ENCODE data around the gene PRRC2B. TPM values are rescaled to one million over a fixed set of nuclear protein-coding genes. Genes with fewer than 3 reads are reported as not detected.
"Not testable (repeated sequence)": the region's sequence is repeated elsewhere in the genome, so short reads cannot be mapped to it uniquely, and the experiment has no call there.

The PRRC2B gene
- total and polyA plus RNA-seq, 11 donors: 59.9 to 193 (median 118) TPM

GRCh38 chr9:131348631-131349521 lies 45.0 kb upstream of the PRRC2B start:
- no peak overlapping the region for H3K4me3 ChIP-seq
- peaks cover 0 to 16% (median 8%) of the 10 kb centered on the region in 12 donors for H3K4me1 ChIP-seq
- ATAC-seq (no peak), DNase-seq (no peak)
- no peaks in the 10 kb centered on the region for H3K27me3 ChIP-seq
- no peaks in the 10 kb centered on the region for H3K36me3 ChIP-seq
- intact Hi-C loops (cut with DNase I): loop anchor here in 4 of 10 donors (5.0 kb wide), 2 partner anchors 128 to 398 kb away; no protein-coding TSS in a partner anchor
- WGBS, 4 donors: 78 to 86% (median 83%) methylated on average over 10 of the region's 10 CpGs
- H3K27ac ChIP-seq: no peak overlapping the region
- no peaks in the 10 kb centered on the region for H3K9me3 ChIP-seq
- no peak for TF ChIP-seq POLR2A (IDR thresholded peaks at IDR 0.05)
- TF ChIP-seq CTCF (IDR thresholded peaks at IDR 0.05): no peak

GRCh38 chr9:131349522-131349880 lies 44.4 kb upstream of the PRRC2B start:
- peak overlapping the region in 7 of 12 donors; percentile 26 to 49 (median 34) for H3K4me3 ChIP-seq
- no peak for TF ChIP-seq CTCF (IDR thresholded peaks at IDR 0.05)

GRCh38 chr9:131349881-131350563 lies 43.9 kb upstream of the PRRC2B start:
- TF ChIP-seq CTCF (IDR thresholded peaks at IDR 0.05): peak; percentile 77 to 95 (median 88)
- no peak for TF ChIP-seq POLR2A (IDR thresholded peaks at IDR 0.05)
- DNase-seq (peak; percentile 87 to 96 (median 92)), ATAC-seq (peak; percentile 87 to 97 (median 96))
- Histone ChIP-seq H3K27ac (peak overlapping the region in 1 of 12 donors; percentile 3), H3K4me1 (peaks cover 0 to 16% (median 8%) of the 10 kb centered on the region in 12 donors), H3K9me3 (no peaks in the 10 kb centered on the region), H3K36me3 (no peaks in the 10 kb centered on the region), H3K4me3 (peak overlapping the region in 10 of 12 donors; percentile 8 to 49 (median 33)), H3K27me3 (no peaks in the 10 kb centered on the region)
- WGBS, 4 donors: 8 to 9% (median 9%) methylated on average over 26 to 27 of the region's 27 CpGs
- intact Hi-C loops (cut with DNase I): loop anchor here in 8 of 10 donors (2.0 to 10.0 kb wide), 6 partner anchors 75 to 397 kb away; partner anchors contain the start of gene RAPGEF1 (in 1 of the 8)

More at GRCh38 chr9:131349522-131349880, 44.4 kb upstream of the PRRC2B start:
- Histone ChIP-seq H3K4me1 (peaks cover 0 to 16% (median 8%) of the 10 kb centered on the region in 12 donors), H3K27me3 (no peaks in the 10 kb centered on the region), H3K27ac (no peak overlapping the region), H3K36me3 (no peaks in the 10 kb centered on the region), H3K9me3 (no peaks in the 10 kb centered on the region)
- 48 to 64% (median 55%) methylated on average over 5 of the region's 5 CpGs for WGBS, 4 donors
- DNase-seq (no peak), ATAC-seq (peak in 2 of 4 donors; percentile 8 to 17)
- intact Hi-C loops (cut with DNase I): loop anchor here in 4 of 10 donors (5.0 kb wide), 2 partner anchors 128 to 398 kb away; no protein-coding TSS in a partner anchor

DNA sequence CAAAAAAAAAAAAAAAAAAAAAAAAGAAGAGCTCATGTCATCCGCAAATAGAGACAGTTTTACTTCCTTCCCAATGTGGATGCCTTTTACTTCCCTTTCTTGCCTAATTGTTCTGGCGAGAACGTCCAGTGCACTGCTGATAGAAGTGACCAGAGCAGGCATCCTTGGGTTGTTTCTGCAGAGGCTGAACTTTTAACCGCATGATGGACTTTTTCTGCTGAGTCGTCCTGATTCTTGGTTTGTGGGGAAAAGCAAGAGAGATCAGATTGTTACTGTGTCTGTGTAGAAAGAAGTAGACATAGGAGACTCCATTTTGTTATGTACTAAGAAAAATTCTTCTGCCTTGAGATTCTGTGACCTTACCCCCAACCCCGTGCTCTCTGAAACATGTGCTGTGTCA lies 37.4 kb upstream of the PRRC2B start:
- intact Hi-C loops (cut with DNase I): loop anchor here in 1 of 10 donors (10.0 kb wide), 1 partner anchor 388 kb away; the partner anchor contains the start of gene RAPGEF1
- not testable (repeated sequence) for H3K4me3 ChIP-seq, H3K36me3 ChIP-seq, H3K27me3 ChIP-seq, H3K9me3 ChIP-seq
- 54 to 67% (median 63%) methylated on average over 5 to 6 of the region's 6 CpGs for WGBS, 4 donors
- Histone ChIP-seq H3K4me1 (peaks cover 0 to 19% (median 2%) of the 10 kb centered on the region in 12 donors), H3K27ac (peak overlapping the region in 1 of 12 donors; percentile 67)
- peak in 1 of 5 donors; percentile 1 for DNase-seq
- ATAC-seq: peak; percentile 52 to 86 (median 76)
